HUES64 (cell line): ENCODE measurements around the gene TRMT11.

ENCODE experiments used
- H3K27ac ChIP-seq: 2 replicates; pipeline ENCODE4 v1.7.0; 2013; ENCODE audit warnings: low read depth, low read length, inconsistent platforms
- H3K27me3 ChIP-seq: 2 replicates; pipeline ENCODE4 v1.6.1; 2013; ENCODE audit warnings: mild to moderate bottlenecking, low read length; ENCODE audit not compliant: insufficient read depth
- H3K36me3 ChIP-seq: 2 replicates; pipeline ENCODE4 v1.6.1; 2013; ENCODE audit warnings: mild to moderate bottlenecking, low read length; ENCODE audit not compliant: insufficient read depth
- H3K4me1 ChIP-seq: 2 replicates; pipeline ENCODE4 v1.6.1; 2013; ENCODE audit warnings: mild to moderate bottlenecking, low read length, moderate library complexity; ENCODE audit not compliant: insufficient read depth
- H3K4me3 ChIP-seq: 2 replicates; pipeline ENCODE4 v1.5.1; 2013; ENCODE audit warnings: mild to moderate bottlenecking, low read length, moderate library complexity
- H3K9ac ChIP-seq: 2 replicates; pipeline ENCODE4 v1.6.1; 2013; ENCODE audit warnings: mild to moderate bottlenecking, low read depth, low read length
- H3K9me3 ChIP-seq: 2 replicates; pipeline ENCODE4 v1.6.1; 2013; ENCODE audit warnings: low read depth, low read length; ENCODE audit not compliant: insufficient read depth
- WGBS: fragments of 150-250, 120-280 bp; methylation state at CpG from one replicate; pipeline ENCODE4 v1.1.7; 2013; ENCODE audit warnings: missing lambda C conversion rate; 5-methylcytosine and 5-hydroxymethylcytosine counted together

Gene TRMT11

DNA sequence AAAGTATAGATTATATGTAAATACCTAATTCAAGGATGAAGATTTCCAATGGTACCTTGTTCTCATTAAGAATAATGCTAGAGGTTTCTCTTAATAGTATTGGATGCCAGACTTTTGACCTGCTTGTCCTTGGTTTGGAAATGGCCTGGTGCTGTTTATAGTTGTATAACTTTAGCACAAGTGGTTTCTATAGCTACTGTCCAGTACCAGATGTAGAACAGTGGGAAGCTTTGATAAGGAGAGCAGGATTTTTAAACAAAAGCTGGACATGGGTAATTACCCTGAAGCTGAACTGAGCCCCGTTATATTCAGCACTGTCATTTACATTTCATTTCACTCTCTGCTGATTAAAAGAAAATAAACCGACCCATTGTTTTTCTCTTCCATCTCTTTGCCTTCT, 43.7 kb downstream of the TRMT11 start:
- Histone ChIP-seq H3K27ac (no peak overlapping the region), H3K4me1 (no peaks in the 10 kb centered on the region), H3K9ac (no peak overlapping the region), H3K27me3 (no peaks in the 10 kb centered on the region), H3K9me3 (no peaks in the 10 kb centered on the region), H3K36me3 (peaks cover 69% of the 10 kb centered on the region), H3K4me3 (no peak overlapping the region)
- WGBS: 91% methylated on average over 2 of the region's 2 CpGs

DNA sequence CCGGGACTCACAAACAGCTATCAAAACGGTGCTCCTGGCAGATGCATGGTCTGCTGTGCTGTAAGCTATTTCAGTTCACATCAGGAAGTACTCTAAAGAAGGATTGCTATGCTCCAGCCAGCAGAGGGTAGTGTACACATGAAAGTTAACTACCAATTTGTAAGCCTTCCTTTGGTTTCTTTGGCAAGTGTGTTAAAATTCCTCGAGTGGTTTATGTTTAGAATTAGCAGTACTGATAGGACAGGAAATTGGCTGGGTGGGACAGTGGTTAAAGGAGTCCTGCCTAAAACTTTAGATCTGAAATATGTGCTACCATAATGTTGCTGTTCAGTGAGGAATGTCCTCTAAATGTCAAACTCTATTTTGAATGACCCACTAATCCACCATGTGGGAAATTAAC, 47.4 kb downstream of the TRMT11 start:
- peaks cover 57% of the 10 kb centered on the region for H3K36me3 ChIP-seq
- WGBS: 61% methylated on average over 3 of the region's 3 CpGs
- H3K27ac ChIP-seq: no peak overlapping the region

DNA sequence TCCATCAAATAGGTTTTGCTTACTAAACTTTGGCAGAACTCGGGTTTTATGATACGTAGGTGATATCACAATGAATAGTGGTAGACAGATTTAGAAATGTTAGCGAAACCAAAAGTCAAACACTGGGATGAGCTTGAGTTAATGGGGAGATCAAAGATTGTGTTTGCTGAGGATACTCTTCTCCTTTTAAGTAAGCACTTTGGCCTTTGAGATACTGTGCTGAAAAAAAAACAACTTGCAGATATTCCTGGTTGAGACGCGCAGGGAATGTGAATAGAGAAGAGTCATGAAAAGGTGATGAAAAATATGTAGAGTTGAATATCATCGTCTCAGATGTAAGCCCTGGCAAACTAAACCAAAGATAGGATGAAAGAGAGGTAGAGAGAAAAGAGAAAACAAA, 48.3 kb downstream of the TRMT11 start:
- 96% methylated on average over 6 of the region's 6 CpGs for WGBS
- Histone ChIP-seq H3K27me3 (no peaks in the 10 kb centered on the region), H3K27ac (no peak overlapping the region), H3K9me3 (no peaks in the 10 kb centered on the region), H3K36me3 (peaks cover 57% of the 10 kb centered on the region), H3K9ac (no peak overlapping the region), H3K4me3 (no peak overlapping the region), H3K4me1 (peaks cover 13% of the 10 kb centered on the region; the same call in 1 of the 2 replicates)

More for the DNA sequence above, 47.4 kb downstream of the TRMT11 start:
- Histone ChIP-seq H3K4me1 (peaks cover 6% of the 10 kb centered on the region; the same call in 1 of the 2 replicates), H3K4me3 (no peak overlapping the region), H3K27me3 (no peaks in the 10 kb centered on the region), H3K9ac (no peak overlapping the region), H3K9me3 (no peaks in the 10 kb centered on the region)

DNA sequence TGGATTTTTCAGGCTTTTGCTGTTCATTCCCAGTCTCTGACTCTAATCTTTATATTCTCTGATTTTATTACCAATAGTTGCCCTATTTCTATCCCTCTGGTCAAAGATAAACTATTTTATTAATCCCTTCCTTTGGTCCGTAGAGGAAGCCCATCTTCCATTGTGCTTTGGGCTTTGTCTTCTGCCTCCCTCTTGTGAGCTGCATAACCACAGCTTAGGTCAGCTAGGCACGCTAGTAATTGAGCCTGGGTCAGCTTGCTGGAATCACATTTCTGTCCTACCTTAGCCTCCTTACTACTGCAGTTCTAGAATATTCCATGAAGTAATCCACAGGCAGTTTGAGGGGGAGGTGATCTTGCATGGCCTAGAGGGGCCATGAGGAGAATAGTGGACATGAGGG, 49.4 kb downstream of the TRMT11 start:
- H3K27me3 ChIP-seq: no peaks in the 10 kb centered on the region
- peaks cover 63% of the 10 kb centered on the region for H3K36me3 ChIP-seq
- H3K9me3 ChIP-seq: no peaks in the 10 kb centered on the region
- 76% methylated on average over 2 of the region's 2 CpGs for WGBS
- H3K9ac ChIP-seq: no peak overlapping the region
- H3K4me3 ChIP-seq: no peak overlapping the region
- no peak overlapping the region for H3K27ac ChIP-seq
- peaks cover 16% of the 10 kb centered on the region; the same call in 1 of the 2 replicates for H3K4me1 ChIP-seq

DNA sequence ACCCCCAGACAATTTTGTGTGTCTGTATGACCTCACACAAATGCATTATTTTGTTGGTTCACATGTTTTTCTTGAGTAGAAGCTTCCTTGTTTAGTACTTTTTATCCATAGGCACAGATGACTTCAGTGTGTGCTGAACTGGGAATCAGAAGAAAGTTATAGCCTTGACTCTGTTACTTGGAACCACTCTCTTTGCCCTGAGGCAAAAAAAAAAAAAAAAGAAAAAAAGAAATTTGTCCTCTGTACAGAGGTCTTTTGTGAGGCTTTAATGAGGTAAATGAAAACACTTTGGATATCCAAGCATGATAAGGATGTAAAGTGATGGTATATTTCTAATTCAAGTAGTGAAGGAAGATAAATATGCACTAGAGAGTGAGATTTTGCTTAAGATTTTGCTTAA, 51.9 kb downstream of the TRMT11 start:
- Histone ChIP-seq H3K4me3 (no peak overlapping the region), H3K9me3 (peaks cover 4% of the 10 kb centered on the region; the same call in 1 of the 2 replicates), H3K9ac (no peak overlapping the region), H3K36me3 (peaks cover 68% of the 10 kb centered on the region), H3K27ac (no peak overlapping the region), H3K27me3 (no peaks in the 10 kb centered on the region), H3K4me1 (peaks cover 16% of the 10 kb centered on the region; the same call in 1 of the 2 replicates)

DNA sequence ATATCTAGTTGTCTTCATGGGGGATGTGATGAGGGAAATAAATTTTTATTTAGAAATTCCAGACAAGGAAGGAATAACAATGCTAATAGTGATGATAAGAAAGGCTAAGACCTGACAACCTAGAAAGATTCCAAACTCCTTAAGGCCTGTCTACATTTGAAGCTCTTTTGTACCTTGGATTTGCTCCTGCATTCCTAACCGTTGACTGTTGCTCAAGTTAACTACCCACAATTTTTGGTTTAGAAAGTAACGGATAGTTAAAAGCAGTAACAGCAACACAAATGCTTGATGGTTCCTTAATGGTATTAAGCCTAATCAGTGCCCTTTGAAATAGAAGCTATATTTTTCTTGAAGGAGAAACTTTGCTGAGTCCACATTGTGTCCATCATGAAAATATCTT, 52.9 kb downstream of the TRMT11 start:
- Histone ChIP-seq H3K36me3 (peaks cover 66% of the 10 kb centered on the region), H3K9me3 (peaks cover 4% of the 10 kb centered on the region; the same call in 1 of the 2 replicates), H3K27ac (no peak overlapping the region), H3K4me3 (no peak overlapping the region), H3K4me1 (peaks cover 16% of the 10 kb centered on the region; the same call in 1 of the 2 replicates), H3K27me3 (no peaks in the 10 kb centered on the region), H3K9ac (no peak overlapping the region)
- 91% methylated on average over 2 of the region's 2 CpGs for WGBS

DNA sequence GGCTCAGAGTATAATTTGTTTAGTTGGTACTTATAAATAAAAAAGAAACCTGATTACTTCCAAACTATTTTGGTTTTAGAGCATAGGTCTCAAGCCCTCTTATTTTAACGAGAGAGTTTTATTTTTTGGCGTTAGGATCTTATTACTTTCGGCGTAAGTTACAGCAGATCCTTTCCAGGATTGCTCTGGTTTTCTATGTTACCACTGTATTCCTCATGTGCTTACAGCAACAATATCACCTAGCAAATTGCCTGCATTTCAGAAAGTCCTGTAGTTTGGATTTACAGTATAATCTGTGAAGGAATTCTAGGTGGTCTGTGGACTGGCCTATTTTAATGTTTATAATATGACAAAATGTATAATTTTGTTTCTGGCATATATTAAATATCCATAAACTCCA, 54.1 kb downstream of the TRMT11 start:
- H3K4me3 ChIP-seq: no peak overlapping the region
- H3K9ac ChIP-seq: no peak overlapping the region
- peaks cover 14% of the 10 kb centered on the region; the same call in 1 of the 2 replicates for H3K4me1 ChIP-seq
- no peak overlapping the region for H3K27ac ChIP-seq
- over 99% methylated on average over 4 of the region's 4 CpGs for WGBS
- H3K36me3 ChIP-seq: peaks cover 67% of the 10 kb centered on the region
- no peaks in the 10 kb centered on the region for H3K27me3 ChIP-seq
- H3K9me3 ChIP-seq: peaks cover 4% of the 10 kb centered on the region; the same call in 1 of the 2 replicates

DNA sequence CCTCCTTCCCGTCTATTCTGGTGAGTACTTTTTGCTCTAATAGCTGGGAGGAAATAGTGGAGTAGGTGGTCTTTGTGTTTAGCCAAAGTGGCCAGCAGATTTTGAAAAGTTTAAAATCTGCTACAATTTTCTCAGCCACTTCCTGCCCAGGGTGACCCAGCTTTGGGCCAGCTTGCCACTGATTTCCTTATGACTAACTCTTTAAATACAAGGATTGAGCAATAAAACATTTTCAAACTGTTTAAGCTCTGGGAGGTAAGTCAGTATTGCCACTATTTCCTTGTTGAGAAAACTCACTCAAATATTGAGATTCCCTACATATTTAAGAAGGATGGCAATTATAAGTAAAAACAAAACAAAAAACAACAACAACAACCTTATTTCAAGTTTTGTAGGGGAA, 54.5 kb downstream of the TRMT11 start:
- H3K27ac ChIP-seq: no peak overlapping the region
- H3K9ac ChIP-seq: no peak overlapping the region
- peaks cover 4% of the 10 kb centered on the region; the same call in 1 of the 2 replicates for H3K9me3 ChIP-seq
- 93% methylated on average over 1 of the region's 1 CpG for WGBS
- no peak overlapping the region for H3K4me3 ChIP-seq
- H3K36me3 ChIP-seq: peaks cover 68% of the 10 kb centered on the region
- H3K27me3 ChIP-seq: no peaks in the 10 kb centered on the region
- peaks cover 10% of the 10 kb centered on the region; the same call in 1 of the 2 replicates for H3K4me1 ChIP-seq

DNA sequence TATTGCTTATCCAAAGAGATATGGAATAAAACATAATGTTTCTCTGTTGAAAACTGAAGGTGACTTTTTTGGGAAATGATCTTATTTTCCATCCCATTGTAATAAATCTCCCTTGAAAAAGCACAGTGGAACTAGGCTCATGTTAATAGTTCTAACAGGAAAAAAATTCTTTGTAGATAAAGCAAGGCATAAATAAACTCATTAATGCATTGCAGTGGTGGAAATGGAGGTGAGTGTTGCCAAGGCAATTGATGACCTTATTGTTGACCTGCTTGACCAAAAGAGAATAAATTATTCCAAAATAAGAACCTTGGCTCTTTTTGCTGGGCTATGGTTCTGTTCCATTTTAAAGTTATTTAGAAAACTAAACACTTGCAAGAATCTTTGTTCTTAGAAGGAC, 55.2 kb downstream of the TRMT11 start:
- Histone ChIP-seq H3K9ac (no peak overlapping the region), H3K9me3 (peaks cover 4% of the 10 kb centered on the region; the same call in 1 of the 2 replicates), H3K36me3 (peaks cover 67% of the 10 kb centered on the region), H3K4me1 (peaks cover 10% of the 10 kb centered on the region; the same call in 1 of the 2 replicates), H3K27ac (no peak overlapping the region), H3K27me3 (no peaks in the 10 kb centered on the region), H3K4me3 (no peak overlapping the region)

DNA sequence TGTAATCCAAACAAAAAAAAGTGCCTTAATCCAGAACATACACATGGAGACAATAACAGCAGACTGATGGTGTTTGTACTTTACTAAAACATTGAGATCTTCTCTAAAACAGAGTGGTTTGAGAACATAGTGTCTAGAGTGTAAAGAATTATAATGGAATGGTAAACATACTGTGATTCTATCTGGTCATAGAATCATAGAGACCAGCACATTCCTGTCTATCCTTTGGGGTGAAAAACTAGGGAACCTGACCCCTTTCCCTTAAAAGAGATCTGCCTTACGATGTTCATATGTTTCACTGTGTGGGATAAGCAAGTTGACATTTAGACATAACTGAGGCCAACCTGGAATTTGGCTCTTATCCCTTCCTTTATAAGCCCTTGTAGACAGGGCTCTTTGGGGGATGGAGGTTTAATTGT, 55.7 kb downstream of the TRMT11 start:
- Histone ChIP-seq H3K9ac (no peak overlapping the region), H3K9me3 (peaks cover 4% of the 10 kb centered on the region; the same call in 1 of the 2 replicates), H3K4me3 (no peak overlapping the region), H3K27ac (no peak overlapping the region), H3K36me3 (peaks cover 67% of the 10 kb centered on the region), H3K4me1 (peaks cover 10% of the 10 kb centered on the region; the same call in 1 of the 2 replicates), H3K27me3 (no peaks in the 10 kb centered on the region)
- WGBS: 90% methylated on average over 1 of the region's 1 CpG

DNA sequence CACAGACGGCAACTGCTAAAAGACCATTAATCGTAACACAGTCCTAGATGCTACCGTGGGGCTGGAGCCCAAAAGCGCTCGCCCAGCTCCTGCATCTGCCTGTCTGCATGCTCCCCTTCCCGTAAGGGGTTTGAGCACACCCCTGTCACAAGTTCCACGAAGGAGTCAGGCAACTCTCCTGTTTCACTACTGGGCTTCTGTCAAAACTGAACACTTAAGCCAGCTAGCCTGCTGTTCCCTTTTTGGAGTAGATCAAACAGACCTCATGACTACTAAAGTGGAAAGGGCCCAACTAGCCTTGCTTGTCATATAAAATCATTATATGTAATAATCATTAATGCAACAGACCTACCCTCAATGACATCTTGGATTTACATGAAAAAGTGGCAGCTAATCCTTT, 61.3 kb downstream of the TRMT11 start:
- H3K4me3 ChIP-seq: no peak overlapping the region
- no peak overlapping the region for H3K27ac ChIP-seq
- H3K9ac ChIP-seq: no peak overlapping the region
- 95% methylated on average over 7 of the region's 7 CpGs for WGBS
- peaks cover under 1% of the 10 kb centered on the region; the same call in 1 of the 2 replicates for H3K9me3 ChIP-seq
- H3K4me1 ChIP-seq: no peaks in the 10 kb centered on the region
- peaks cover 38% of the 10 kb centered on the region for H3K36me3 ChIP-seq
- no peaks in the 10 kb centered on the region for H3K27me3 ChIP-seq

DNA sequence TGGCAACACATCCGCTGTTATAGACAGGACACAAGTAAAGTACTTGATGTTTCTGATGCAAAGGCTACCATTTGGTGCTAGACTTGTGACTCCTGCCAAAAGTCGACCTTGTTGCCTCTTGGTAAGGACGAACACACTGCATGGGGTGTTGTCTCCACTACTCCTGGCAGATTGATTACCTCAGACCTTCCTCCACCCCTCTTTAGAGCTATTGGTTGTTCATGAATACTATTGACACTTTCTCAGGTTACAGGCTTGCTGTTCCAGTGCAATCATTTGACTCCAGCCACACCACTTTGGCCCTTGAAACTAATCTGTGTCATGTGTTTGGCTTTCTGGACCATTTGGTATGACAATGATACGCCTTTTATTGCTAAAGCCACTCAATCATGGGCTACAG, 62.3 kb downstream of the TRMT11 start:
- Histone ChIP-seq H3K4me3 (no peak overlapping the region), H3K4me1 (no peaks in the 10 kb centered on the region), H3K9ac (no peak overlapping the region), H3K27ac (no peak overlapping the region), H3K9me3 (no peaks in the 10 kb centered on the region; the same call in 1 of the 2 replicates), H3K27me3 (no peaks in the 10 kb centered on the region), H3K36me3 (peaks cover 42% of the 10 kb centered on the region)
- WGBS: 96% methylated on average over 4 of the region's 4 CpGs
